IMR-90 (cell line): ENCODE measurements around the gene LFNG. TPM values are rescaled to one million over a fixed set of nuclear protein-coding genes. Genes with fewer than 3 reads are reported as not detected.

Source experiments
- ATAC-seq: fragments of 200-7000 bp; cut with Tn5 transposase; 2 replicates; pipeline ENCODE4 v1.9.1; 2020; ENCODE audit warnings: low read depth, mild to moderate bottlenecking, moderate library complexity
- BruUV-seq: library from RNA; stranded (reverse); fragments of 400-500 nt; replicated peaks from 2 replicates; lab custom pipeline; 2021; lab: Mats Ljungman, UMichigan
- CTCF ChIA-PET: fragments of 300-600 bp; formaldehyde crosslinking; extraction: SDS; loops from one replicate; lab custom pipeline; 2021; ENCODE audit warnings: antibody characterized with exemption; lab: Yijun Ruan, JAX
- POLR2A ChIA-PET: fragments of 300-600 bp; sonication (Branson Sonifier 250); formaldehyde crosslinking; loops from one replicate; lab custom pipeline; 2022; ENCODE audit warnings: antibody characterized with exemption; ENCODE audit not compliant: unreplicated experiment; lab: Charles Lee
- DNase-seq: peaks from one replicate; pipeline ENCODE4 v3.0.0; 2013
- H2AFZ ChIP-seq: replicated peaks from 2 replicates; pipeline ENCODE3; 2013; ENCODE audit warnings: low read length, mild to moderate bottlenecking; ENCODE audit not compliant: poor library complexity
- H2AK5ac ChIP-seq: 2 replicates; pipeline ENCODE4 v1.6.1; 2013; ENCODE audit warnings: low read depth, low read length, inconsistent platforms
- H2AK9ac ChIP-seq: replicated peaks from 2 replicates; pipeline ENCODE3; 2013; ENCODE audit warnings: mild to moderate bottlenecking, low read depth, low read length, moderate library complexity; ENCODE audit not compliant: poor library complexity
- H2BK120ac ChIP-seq: 2 replicates; pipeline ENCODE4 v1.6.1; 2013; ENCODE audit warnings: low read depth, low read length, inconsistent platforms
- H2BK15ac ChIP-seq: 3 replicates; pipeline ENCODE4 v1.6.1; 2013; ENCODE audit warnings: low read depth, low read length, inconsistent platforms
- H2BK20ac ChIP-seq: 2 replicates; pipeline ENCODE4 v1.6.1; 2013; ENCODE audit warnings: low read depth, mild to moderate bottlenecking, inconsistent platforms, low read length, moderate library complexity
- H2BK5ac ChIP-seq: 2 replicates; pipeline ENCODE4 v1.6.1; 2013; ENCODE audit warnings: mild to moderate bottlenecking, low read depth, low read length, inconsistent platforms; ENCODE audit not compliant: poor library complexity, severe bottlenecking
- H3K14ac ChIP-seq: replicated peaks from 2 replicates; pipeline ENCODE4 v1.6.1; 2013; ENCODE audit warnings: low read depth, low read length, inconsistent platforms
- H3K18ac ChIP-seq: 2 replicates; pipeline ENCODE4 v1.6.1; 2013; ENCODE audit warnings: low read depth, low read length, control low read depth
- H3K23ac ChIP-seq: 2 replicates; pipeline ENCODE4 v1.6.1; 2013; ENCODE audit warnings: low read depth, low read length, inconsistent platforms
- H3K27ac ChIP-seq: 2 replicates; pipeline ENCODE4 v1.5.1; 2013; ENCODE audit warnings: mild to moderate bottlenecking, control low read depth, low read length; ENCODE audit not compliant: insufficient read depth
- H3K27me3 ChIP-seq: 2 replicates; pipeline ENCODE4 v1.6.1; 2013; ENCODE audit warnings: low read length; ENCODE audit not compliant: control insufficient read depth, insufficient read depth
- H3K36me3 ChIP-seq: 2 replicates; pipeline ENCODE4 v1.6.1; 2013; ENCODE audit warnings: low read length, mixed read lengths; ENCODE audit not compliant: control insufficient read depth, insufficient read depth
- H3K4ac ChIP-seq: 2 replicates; pipeline ENCODE4 v1.6.1; 2013; ENCODE audit warnings: low read depth, low read length, inconsistent platforms
- H3K4me1 ChIP-seq: 2 replicates; pipeline ENCODE4 v1.6.1; 2013; ENCODE audit warnings: low read length, mixed read lengths; ENCODE audit not compliant: control insufficient read depth, insufficient read depth
- H3K4me2 ChIP-seq: 2 replicates; pipeline ENCODE4 v1.6.1; 2013; ENCODE audit warnings: low read depth, mild to moderate bottlenecking, control low read depth, low read length, moderate library complexity
- H3K4me3 ChIP-seq: 2 replicates; pipeline ENCODE4 v1.5.1; 2013; ENCODE audit warnings: low read depth, mild to moderate bottlenecking, control low read depth, low read length, moderate library complexity; ENCODE audit not compliant: insufficient read depth
- H3K56ac ChIP-seq: 2 replicates; pipeline ENCODE4 v1.6.1; 2013; ENCODE audit warnings: low read length, inconsistent platforms; ENCODE audit not compliant: insufficient read depth; ENCODE audit errors: extremely low read depth
- H3K79me1 ChIP-seq, 2 experiments: 2 replicates each; pipeline ENCODE4 v1.6.1; 2013; ENCODE audit warnings: low read length in 2 of 2, inconsistent platforms in 1 of 2, low read depth in 1 of 2
- H3K9ac ChIP-seq: 2 replicates; pipeline ENCODE4 v1.6.1; 2013; ENCODE audit warnings: low read depth, low read length, control low read depth
- H3K9me1 ChIP-seq: 2 replicates; pipeline ENCODE4 v1.6.1; 2013; ENCODE audit warnings: low read length, inconsistent platforms; ENCODE audit not compliant: insufficient read depth
- H3K9me3 ChIP-seq: 2 replicates; pipeline ENCODE4 v1.6.1; 2013; ENCODE audit warnings: low read length; ENCODE audit not compliant: control insufficient read depth, insufficient read depth
- H4K20me1 ChIP-seq: 2 replicates; pipeline ENCODE4 v1.6.1; 2013; ENCODE audit warnings: low read length, inconsistent platforms; ENCODE audit not compliant: insufficient read depth
- H4K5ac ChIP-seq: 2 replicates; pipeline ENCODE4 v1.6.1; 2013; ENCODE audit warnings: mild to moderate bottlenecking, low read depth, low read length, control low read depth
- H4K8ac ChIP-seq, 2 experiments: 2 replicates each; pipeline ENCODE4 v1.6.1; 2013; ENCODE audit warnings: low read depth in 2 of 2, low read length in 2 of 2, control low read depth in 1 of 2, inconsistent platforms in 1 of 2
- H4K91ac ChIP-seq: 2 replicates; pipeline ENCODE4 v1.6.1; 2013; ENCODE audit warnings: low read depth, low read length, inconsistent platforms; ENCODE audit not compliant: insufficient read depth
- BHLHE40 ChIP-seq: fragments of 150-350 bp; IDR thresholded peaks from 2 replicates; pipeline ENCODE4 v1.6.1; 2016; ENCODE audit warnings: mild to moderate bottlenecking, low read depth, low read length
- CEBPB ChIP-seq: IDR thresholded peaks from 2 replicates; pipeline ENCODE4 v1.6.1; 2012; ENCODE audit warnings: low read depth, low read length, improper control_type of control experiment
- FOS ChIP-seq: fragments of 150-350 bp; IDR thresholded peaks from 2 replicates; pipeline ENCODE4 v1.6.1; 2016; ENCODE audit warnings: low read depth, low read length
- MAFK ChIP-seq: IDR thresholded peaks from 2 replicates; pipeline ENCODE4 v1.6.1; 2012; ENCODE audit warnings: low read depth, low read length, improper control_type of control experiment
- MXI1 ChIP-seq: IDR thresholded peaks from 2 replicates; pipeline ENCODE4 v1.6.1; 2012; ENCODE audit warnings: low read depth, mild to moderate bottlenecking, low read length, moderate library complexity, borderline replicate concordance
- NFE2L2 ChIP-seq: fragments of 150-350 bp; IDR thresholded peaks from 2 replicates; pipeline ENCODE4 v1.6.1; 2016; ENCODE audit warnings: low read depth, mild to moderate bottlenecking, low read length
- POLR2A ChIP-seq: IDR thresholded peaks from 2 replicates; pipeline ENCODE4 v1.6.1; 2012; ENCODE audit warnings: mild to moderate bottlenecking, low read depth, low read length
- RCOR1 ChIP-seq: IDR thresholded peaks from 2 replicates; pipeline ENCODE4 v1.6.1; 2012; ENCODE audit warnings: mild to moderate bottlenecking, low read length, improper control_type of control experiment; ENCODE audit not compliant: insufficient replicate concordance
- RFX5 ChIP-seq: IDR thresholded peaks from 2 replicates; pipeline ENCODE4 v1.8.0; 2012; ENCODE audit warnings: low read depth, mild to moderate bottlenecking, low read length, moderate library complexity
- USF2 ChIP-seq: fragments of 150-350 bp; IDR thresholded peaks from 2 replicates; pipeline ENCODE4 v1.6.1; 2017; ENCODE audit warnings: mild to moderate bottlenecking, antibody characterized with exemption, low read length, low read depth
- WGBS, 2 experiments: methylation state at CpG; one replicate each; pipeline versions ENCODE4 v1.1.5 to v1.1.7; 2013; ENCODE audit warnings: missing lambda C conversion rate in 2 of 2; ENCODE audit not compliant: insufficient read length in 1 of 2; ENCODE audit errors: extremely low coverage in 2 of 2; 5-methylcytosine and 5-hydroxymethylcytosine counted together
- dilution Hi-C: fragments of 300-500 bp; cut with HindIII; formaldehyde crosslinking; loops from one replicate; pipeline ENCODE4 v1.14.3; 2018; ENCODE audit warnings: low sequenced_read_pairs; ENCODE audit not compliant: unreplicated experiment
- in situ Hi-C: fragments of 300-500 bp; cut with MboI; formaldehyde crosslinking; loops from 3 replicates; pipeline ENCODE4 v1.14.3; 2019; ENCODE audit warnings: low sequenced_read_pairs, inconsistent platforms, mixed read lengths
- intact Hi-C: fragments of 100-400 bp; cut with micrococcal nuclease; formaldehyde crosslinking; loops from 2 replicates; pipeline ENCODE4 v1.10.0; 2022
- polyA plus RNA-seq, 3 experiments: library from polyadenylated mRNA; depleted of rRNA; stranded (reverse); fragments of >200 nt; gene quantifications; 2 replicates each; pipeline ENCODE4 v1.2.3, GENCODE V29; 2012; ENCODE audit warnings: low replicate concordance in 1 of 3
- total RNA-seq: library from RNA; depleted of rRNA; stranded (reverse); fragments of >200 nt; gene quantifications from 2 replicates; pipeline ENCODE4 v1.2.3, GENCODE V29; 2012
- TF ChIP-seq, protein P1 (sequence below): conservative IDR thresholded peaks from 2 replicates; pipeline ENCODE4 v1.5.1; 2012; ENCODE audit warnings: mild to moderate bottlenecking, low read depth, low read length, improper control_type of control experiment

LFNG gene
- total and polyA plus RNA-seq, 2 of the 4 experiments (the other 2 are of a cell fraction), result 1.8 to 5.1 TPM

GRCh38 chr7:2559283-2559950, 39.8 kb downstream of the LFNG start:
- Histone ChIP-seq H2AK9ac (peak overlapping the region; percentile 97), H4K5ac (no peak overlapping the region), H4K8ac (peak overlapping the region; percentile 47 to 63; a peak in 2 of 4 replicates), H2AFZ (peak overlapping the region; percentile 97), H3K56ac (peak overlapping the region; percentile 51), H3K4me3 (peak overlapping the region; percentile 69), H4K91ac (no peak overlapping the region), H3K9me1 (peaks cover 6% of the 10 kb centered on the region; the same call in 1 of the 2 replicates), H3K4me2 (peak overlapping the region; percentile 96), H3K14ac (peak overlapping the region; percentile 89), H3K23ac (peak overlapping the region; percentile 85; the same call in 1 of the 2 replicates), H4K20me1 (peaks cover 5% of the 10 kb centered on the region; the same call in 1 of the 2 replicates), H3K36me3 (no peaks in the 10 kb centered on the region), H2BK15ac (no peak overlapping the region), H3K18ac (no peak overlapping the region), H2BK120ac (peak overlapping the region; percentile 15; the same call in 1 of the 2 replicates), H2AK5ac (peak overlapping the region; percentile 16; the same call in 1 of the 2 replicates), H3K4ac (peak overlapping the region; percentile 65; the same call in 1 of the 2 replicates), H3K9ac (peak overlapping the region; percentile 82), H3K27ac (peak overlapping the region; percentile 41; the same call in 1 of the 2 replicates), H3K79me1 (peaks cover 16 to 24% of the 10 kb centered on the region in 2 experiments), H3K9me3 (no peaks in the 10 kb centered on the region), H2BK20ac (no peak overlapping the region), H3K27me3 (no peaks in the 10 kb centered on the region), H2BK5ac (peak overlapping the region; percentile 32), H3K4me1 (peaks cover 5% of the 10 kb centered on the region)
- DNase-seq (no peak), ATAC-seq (no peak; the same call in 1 of the 2 replicates)
- intact Hi-C loops (loop anchor here (2.0 to 5.0 kb wide), 3 partner anchors 73 to 107 kb away; partner anchors contain the start of genes GRIFIN and TTYH3), in situ Hi-C loops (no loop called here), dilution Hi-C loops (no loop called here)
- WGBS, 2 experiments, result 1% methylated on average over 34 of the region's 53 CpGs; no CpG with 5 or more reads in 1 of the 2 experiments
- 0 out of 2 replicates have a peak, but pooled peaks have one; percentile 2 for TF ChIP-seq MXI1
- TF ChIP-seq FOS, result no peak
- no peak for TF ChIP-seq MAFK
- TF ChIP-seq RFX5, result no peak
- TF ChIP-seq BHLHE40, result no peak
- TF ChIP-seq RCOR1, result peak; percentile 23
- TF ChIP-seq NFE2L2, result no peak
- TF ChIP-seq USF2, result no peak
- no peak for TF ChIP-seq POLR2A
- TF ChIP-seq, protein P1, sequence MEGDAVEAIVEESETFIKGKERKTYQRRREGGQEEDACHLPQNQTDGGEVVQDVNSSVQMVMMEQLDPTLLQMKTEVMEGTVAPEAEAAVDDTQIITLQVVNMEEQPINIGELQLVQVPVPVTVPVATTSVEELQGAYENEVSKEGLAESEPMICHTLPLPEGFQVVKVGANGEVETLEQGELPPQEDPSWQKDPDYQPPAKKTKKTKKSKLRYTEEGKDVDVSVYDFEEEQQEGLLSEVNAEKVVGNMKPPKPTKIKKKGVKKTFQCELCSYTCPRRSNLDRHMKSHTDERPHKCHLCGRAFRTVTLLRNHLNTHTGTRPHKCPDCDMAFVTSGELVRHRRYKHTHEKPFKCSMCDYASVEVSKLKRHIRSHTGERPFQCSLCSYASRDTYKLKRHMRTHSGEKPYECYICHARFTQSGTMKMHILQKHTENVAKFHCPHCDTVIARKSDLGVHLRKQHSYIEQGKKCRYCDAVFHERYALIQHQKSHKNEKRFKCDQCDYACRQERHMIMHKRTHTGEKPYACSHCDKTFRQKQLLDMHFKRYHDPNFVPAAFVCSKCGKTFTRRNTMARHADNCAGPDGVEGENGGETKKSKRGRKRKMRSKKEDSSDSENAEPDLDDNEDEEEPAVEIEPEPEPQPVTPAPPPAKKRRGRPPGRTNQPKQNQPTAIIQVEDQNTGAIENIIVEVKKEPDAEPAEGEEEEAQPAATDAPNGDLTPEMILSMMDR, result no peak
- no peak for TF ChIP-seq CEBPB
- CTCF ChIA-PET, result no interaction called here
- POLR2A ChIA-PET, result interaction anchor here (0.5 kb wide), 1 partner anchor 11 kb away, joined by 4 read pairs; no protein-coding TSS in a partner anchor
- BruUV-seq, result no TSS peak
